Activated naive CD4-positive, alpha-beta T cell treated with anti-CD3 and anti-CD28 coated beads, Interleukin-2, amount 10 ng/mL, durations not matched to agents 7 days and 5 days (primary cell): ENCODE measurements around the gene CEL.
A peak's percentile ranks its signal among the peaks of the same experiment; 100 is the strongest.

Experiments
- CTCF ChIA-PET: fragments of 350-600 bp; sonication (Branson Sonifier 250); formaldehyde crosslinking; loops from one replicate; lab custom pipeline; 2021; ENCODE audit warnings: antibody characterized with exemption; lab: Charles Lee
- DNase-seq: peaks from one replicate; pipeline ENCODE4 v3.0.0-alpha.2; 2020
- H3K27ac Mint-ChIP-seq: one replicate; pipeline ENCODE4 v1.8.0; 2021; ENCODE audit warnings: mild to moderate bottlenecking, moderate library complexity, mixed read lengths
- H3K27me3 Mint-ChIP-seq: one replicate; pipeline ENCODE4 v1.8.0; 2021; ENCODE audit warnings: mild to moderate bottlenecking, mixed read lengths
- H3K36me3 Mint-ChIP-seq: one replicate; pipeline ENCODE4 v1.8.0; 2021; ENCODE audit warnings: mixed read lengths
- H3K4me1 Mint-ChIP-seq: one replicate; pipeline ENCODE4 v1.8.0; 2021; ENCODE audit warnings: mixed read lengths
- H3K4me3 Mint-ChIP-seq: one replicate; pipeline ENCODE4 v1.8.0; 2021; ENCODE audit warnings: mild to moderate bottlenecking, moderate library complexity, mixed read lengths
- H3K9me3 Mint-ChIP-seq: one replicate; pipeline ENCODE4 v1.8.0; 2021; ENCODE audit warnings: mixed read lengths

CEL gene

GRCh38 chr9:133118568-133118967 lies 56.8 kb downstream of the CEL start:
- peaks cover 3% of the 10 kb centered on the region for H3K36me3 Mint-ChIP-seq
- peaks cover 79% of the 10 kb centered on the region for H3K4me1 Mint-ChIP-seq
- H3K9me3 Mint-ChIP-seq: no peaks in the 10 kb centered on the region
- no peak overlapping the region for H3K4me3 Mint-ChIP-seq
- DNase-seq: no peak
- peak overlapping the region; percentile 49 for H3K27ac Mint-ChIP-seq
- no peaks in the 10 kb centered on the region for H3K27me3 Mint-ChIP-seq
- CTCF ChIA-PET: interaction anchor here (1.0 to 23.0 kb wide), 4 partner anchors 11 to 29 kb away, joined by 3 to 357 read pairs (median 4); no protein-coding TSS in a partner anchor

GRCh38 chr9:133119103-133119845 lies 57.5 kb downstream of the CEL start:
- H3K4me3 Mint-ChIP-seq: peak overlapping the region; percentile 72
- CTCF ChIA-PET: interaction anchor here (1.8 to 23.0 kb wide), 2 partner anchors 16 to 27 kb away, joined by 5 to 357 read pairs; no protein-coding TSS in a partner anchor
- no peak for DNase-seq

GRCh38 chr9:133119846-133120500 lies 58.2 kb downstream of the CEL start:
- DNase-seq: no peak
- Mint-ChIP-seq H3K9me3 (no peaks in the 10 kb centered on the region), H3K27ac (no peak overlapping the region), H3K4me1 (peaks cover 78% of the 10 kb centered on the region), H3K27me3 (no peaks in the 10 kb centered on the region), H3K4me3 (peak overlapping the region; percentile 72), H3K36me3 (peaks cover 6% of the 10 kb centered on the region)
- CTCF ChIA-PET: interaction anchor here (1.8 to 23.0 kb wide), 2 partner anchors 16 to 27 kb away, joined by 5 to 357 read pairs; no protein-coding TSS in a partner anchor

More at GRCh38 chr9:133119103-133119845, 57.5 kb downstream of the CEL start:
- Mint-ChIP-seq H3K27me3 (no peaks in the 10 kb centered on the region), H3K4me1 (peaks cover 78% of the 10 kb centered on the region), H3K27ac (no peak overlapping the region), H3K9me3 (no peaks in the 10 kb centered on the region), H3K36me3 (peaks cover 3% of the 10 kb centered on the region)

GRCh38 chr9:133120501-133121197 lies 58.9 kb downstream of the CEL start:
- no peak for DNase-seq
- Mint-ChIP-seq H3K27me3 (no peaks in the 10 kb centered on the region), H3K9me3 (no peaks in the 10 kb centered on the region), H3K4me3 (peak overlapping the region; percentile 72), H3K27ac (peak overlapping the region; percentile 45), H3K36me3 (peaks cover 8% of the 10 kb centered on the region), H3K4me1 (peaks cover 74% of the 10 kb centered on the region)
- CTCF ChIA-PET: interaction anchor here (2.6 to 23.0 kb wide), 2 partner anchors 24 to 26 kb away, joined by 19 to 357 read pairs; no protein-coding TSS in a partner anchor
